ENCODE measurements around the gene CARNS1.
"Not testable (repeated sequence)": the region's sequence is repeated elsewhere in the genome, so short reads cannot be mapped to it uniquely, and the experiment has no call there.

Gene CARNS1

GRCh38 chr11:67398661-67399563, 16.6 kb upstream of the CARNS1 start:
- no peak for TF ChIP-seq CTCF (IDR thresholded peaks at IDR 0.05; ENCODE audit: extremely low read depth, missing control alignments)
- DNase-seq (ENCODE audit: low spot score), result no peak

GRCh38 chr11:67400251-67400941, 15.1 kb upstream of the CARNS1 start:
- peak; percentile 21 for DNase-seq (ENCODE audit: low spot score)
- TF ChIP-seq CTCF (IDR thresholded peaks at IDR 0.05; ENCODE audit: extremely low read depth, missing control alignments), result no peak

- no peak for TF ChIP-seq CTCF (IDR thresholded peaks at IDR 0.05; ENCODE audit: extremely low read depth, missing control alignments)
- peak; percentile 51 for DNase-seq (ENCODE audit: low spot score)
These were observed 14.5 kb upstream of the CARNS1 start for GRCh38 chr11:67400942-67401494.

- DNase-seq (ENCODE audit: low spot score), result peak; percentile 100
- peak; percentile 19 for TF ChIP-seq CTCF (IDR thresholded peaks at IDR 0.05; ENCODE audit: extremely low read depth, missing control alignments)
These were observed 13.8 kb upstream of the CARNS1 start, which contains the start of gene PPP1CA for GRCh38 chr11:67401495-67402191. PPP1CA (minus strand) TSS chr11:67401858; CDS start chr11:67401782, 76 bp downstream.

- not testable (repeated sequence) for DNase-seq (ENCODE audit: low spot score)
These were observed 13.2 kb upstream of the CARNS1 start for GRCh38 chr11:67402192-67402839.

- DNase-seq (ENCODE audit: low spot score), result not testable (repeated sequence)
These were observed 12.4 kb upstream of the CARNS1 start for GRCh38 chr11:67403085-67403484.

GRCh38 chr11:67404515-67405195, 10.8 kb upstream of the CARNS1 start:
- TF ChIP-seq CTCF (IDR thresholded peaks at IDR 0.05; ENCODE audit: extremely low read depth, missing control alignments), result no peak

More at GRCh38 chr11:67404515-67405195, 10.8 kb upstream of the CARNS1 start:
- peak; percentile 41 for DNase-seq (ENCODE audit: low spot score)

Measured in GM20000 (cell line).